GM12891 (cell line): ENCODE data around the gene NR0B2. TPM values are rescaled to one million over a fixed set of nuclear protein-coding genes. Genes with fewer than 3 reads are reported as not detected.

Experiments used
- DNase-seq: peaks from one replicate; pipeline ENCODE4 v3.0.0; 2011; ENCODE audit warnings: low spot score; ENCODE audit not compliant: insufficient read length
- FAIRE-seq: peaks from 2 replicates; lab custom pipeline; 2011; peaks lifted over from hg19 to GRCh38; lab: Jason Lieb, UNC
- PAX5 ChIP-seq: IDR thresholded peaks from 2 replicates; pipeline ENCODE4 v1.6.1; 2011; ENCODE audit warnings: low read length, moderate library complexity, mild to moderate bottlenecking; ENCODE audit not compliant: insufficient read depth, severe bottlenecking
- POLR2A ChIP-seq: IDR thresholded peaks from 2 replicates; pipeline ENCODE4 v1.6.1; 2011; ENCODE audit warnings: low read depth, low read length, control low read depth
- POLR2AphosphoS5 ChIP-seq: IDR thresholded peaks from 2 replicates; pipeline ENCODE4 v1.6.1; 2011; ENCODE audit warnings: low read depth, low read length, control low read depth
- POU2F2 ChIP-seq: IDR thresholded peaks from 2 replicates; pipeline ENCODE4 v1.6.1; 2011; ENCODE audit warnings: low read depth, mild to moderate bottlenecking, control low read depth, low read length, moderate library complexity
- SPI1 ChIP-seq: IDR thresholded peaks from 2 replicates; pipeline ENCODE4 v1.6.1; 2011; ENCODE audit warnings: low read depth, low read length, control low read depth
- TAF1 ChIP-seq: IDR thresholded peaks from 2 replicates; pipeline ENCODE4 v1.6.1; 2011; ENCODE audit warnings: low read depth, low read length, control low read depth
- polyA plus RNA-seq: library from polyadenylated mRNA; unstranded; fragments of >200 nt; gene quantifications from one replicate; pipeline ENCODE4 v1.2.1, GENCODE V29; 2012; ENCODE audit warnings: low read depth, missing spikeins, inconsistent platforms; ENCODE audit not compliant: missing spikeins

The NR0B2 gene
- polyA plus RNA-seq = not detected

- FAIRE-seq (no peak), DNase-seq (no peak)
- no peak for TF ChIP-seq POLR2A
- no peak for TF ChIP-seq PAX5
- TF ChIP-seq POLR2AphosphoS5 = no peak
- TF ChIP-seq TAF1 = no peak
- TF ChIP-seq SPI1 = no peak
- TF ChIP-seq POU2F2 = no peak
Measured at GRCh38 chr1:26913754-26914619, at the start of gene NR0B2. TSS of gene NR0B2 (minus strand) at chr1:26913975. CDS start at chr1:26913940, 35 bp downstream.

GRCh38 chr1:26961826-26962225 lies 48.1 kb upstream of the NR0B2 start:
- DNase-seq (no peak), FAIRE-seq (no peak)
- TF ChIP-seq POLR2A (no peak), PAX5 (no peak)

GRCh38 chr1:26960625-26960966 lies 46.8 kb upstream of the NR0B2 start:
- no peak for FAIRE-seq
- DNase-seq = no peak

GRCh38 chr1:26959722-26960624 lies 46.2 kb upstream of the NR0B2 start, which contains the start of gene KDF1:
TSS of gene KDF1 (minus strand) at chr1:26960468. CDS start at chr1:26952380, 8,088 bp downstream.
- no peak for DNase-seq
- FAIRE-seq = no peak
- TF ChIP-seq PAX5 (no peak), TAF1 (no peak), POLR2AphosphoS5 (no peak), POLR2A (no peak), SPI1 (no peak)

More at GRCh38 chr1:26960625-26960966, 46.8 kb upstream of the NR0B2 start:
- no peak for TF ChIP-seq TAF1
- TF ChIP-seq POLR2AphosphoS5 = no peak
- TF ChIP-seq POU2F2 = no peak
- no peak for TF ChIP-seq POLR2A
- no peak for TF ChIP-seq SPI1
- no peak for TF ChIP-seq PAX5

- FAIRE-seq (no peak), DNase-seq (no peak)
- TF ChIP-seq PAX5 (no peak), POLR2A (no peak), POLR2AphosphoS5 (no peak), SPI1 (no peak), TAF1 (no peak), POU2F2 (no peak)
Measured at GRCh38 chr1:26959270-26959669, 45.5 kb upstream of the NR0B2 start.

GRCh38 chr1:26957306-26957705 lies 43.5 kb upstream of the NR0B2 start:
- TF ChIP-seq PAX5 (no peak), POLR2A (no peak), TAF1 (no peak), SPI1 (no peak), POU2F2 (no peak)
- FAIRE-seq = no peak
- no peak for DNase-seq

GRCh38 chr1:26956321-26956720 lies 42.5 kb upstream of the NR0B2 start:
- no peak for FAIRE-seq
- no peak for DNase-seq
- TF ChIP-seq POLR2A (no peak), SPI1 (no peak), POU2F2 (no peak), PAX5 (no peak), POLR2AphosphoS5 (no peak), TAF1 (no peak)

GRCh38 chr1:26953374-26953773 lies 39.6 kb upstream of the NR0B2 start:
- FAIRE-seq = no peak

More at GRCh38 chr1:26953374-26953773, 39.6 kb upstream of the NR0B2 start:
- no peak for TF ChIP-seq TAF1
- no peak for TF ChIP-seq PAX5
- no peak for TF ChIP-seq POLR2A
- TF ChIP-seq POLR2AphosphoS5 = no peak
- TF ChIP-seq POU2F2 = no peak
- TF ChIP-seq SPI1 = no peak
- DNase-seq = no peak
